HepG2 (cell line): ENCODE data around the gene CASKIN1. TPM values are rescaled to one million over a fixed set of nuclear protein-coding genes. Genes with fewer than 3 reads are reported as not detected.

Experiments
- MEIS1 ChIP-seq: sonication (generic); formaldehyde crosslinking; IDR thresholded peaks from 2 replicates; pipeline ENCODE4 v1.9.0; 2021; ENCODE audit warnings: mild to moderate bottlenecking, missing genetic modification reagents, moderate library complexity, borderline replicate concordance
- PAWR ChIP-seq: sonication (generic); formaldehyde crosslinking; IDR thresholded peaks from 2 replicates; pipeline ENCODE4 v1.4.0; 2020; ENCODE audit warnings: missing genetic modification reagents, mild to moderate bottlenecking, borderline replicate concordance
- RARG ChIP-seq: sonication (generic); formaldehyde crosslinking; IDR thresholded peaks from 2 replicates; pipeline ENCODE4 v1.4.0; 2020; ENCODE audit warnings: low read depth, mild to moderate bottlenecking, missing genetic modification reagents
- RXRA ChIP-seq: sonication (generic); formaldehyde crosslinking; IDR thresholded peaks from 2 replicates; pipeline ENCODE4 v1.5.1; 2020; ENCODE audit warnings: missing genetic modification reagents
- SALL2 ChIP-seq: sonication (generic); formaldehyde crosslinking; IDR thresholded peaks from 2 replicates; pipeline ENCODE4 v1.8.1; 2023; ENCODE audit warnings: mild to moderate bottlenecking, missing genetic modification reagents, inconsistent platforms
- STAT5B ChIP-seq: sonication (generic); formaldehyde crosslinking; IDR thresholded peaks from 2 replicates; pipeline ENCODE4 v1.4.0; 2020; ENCODE audit warnings: missing genetic modification reagents
- TGIF2 ChIP-seq: IDR thresholded peaks from 2 replicates; pipeline ENCODE4 v1.6.1; 2016; ENCODE audit warnings: control low read depth, missing compliant biosample characterization
- ZBTB42 ChIP-seq: sonication (generic); formaldehyde crosslinking; IDR thresholded peaks from 2 replicates; pipeline ENCODE4 v1.5.0; 2020; ENCODE audit warnings: mild to moderate bottlenecking, missing genetic modification reagents
- ZNF12 ChIP-seq: sonication (generic); formaldehyde crosslinking; IDR thresholded peaks from 2 replicates; pipeline ENCODE4 v1.5.0; 2020; ENCODE audit warnings: missing genetic modification reagents
- ZNF160 ChIP-seq: sonication (generic); formaldehyde crosslinking; IDR thresholded peaks from 2 replicates; pipeline ENCODE4 v1.8.0; 2022; ENCODE audit warnings: mild to moderate bottlenecking, inconsistent platforms, missing genetic modification reagents
- ZNF333 ChIP-seq: sonication (generic); formaldehyde crosslinking; IDR thresholded peaks from 2 replicates; pipeline ENCODE4 v1.4.0; 2020; ENCODE audit warnings: mild to moderate bottlenecking, missing genetic modification reagents, borderline replicate concordance
- ZNF720 ChIP-seq: sonication (generic); formaldehyde crosslinking; IDR thresholded peaks from 2 replicates; pipeline ENCODE4 v1.4.0; 2020; ENCODE audit warnings: missing genetic modification reagents
- ZNF761 ChIP-seq: sonication (generic); formaldehyde crosslinking; conservative IDR thresholded peaks from 2 replicates; pipeline ENCODE4 v1.4.0; 2020; ENCODE audit warnings: mild to moderate bottlenecking, missing genetic modification reagents
- ZNF772 ChIP-seq: sonication (generic); formaldehyde crosslinking; IDR thresholded peaks from 2 replicates; pipeline ENCODE4 v1.5.0; 2020; ENCODE audit warnings: mild to moderate bottlenecking, missing genetic modification reagents
- ZNF790 ChIP-seq: sonication (generic); formaldehyde crosslinking; IDR thresholded peaks from 2 replicates; pipeline ENCODE4 v1.8.0; 2022; ENCODE audit warnings: missing genetic modification reagents, mild to moderate bottlenecking, borderline replicate concordance
- ZNF839 ChIP-seq: sonication (generic); formaldehyde crosslinking; IDR thresholded peaks from 2 replicates; pipeline ENCODE4 v1.4.0; 2020; ENCODE audit warnings: missing genetic modification reagents, mild to moderate bottlenecking, borderline replicate concordance
- ZSCAN9 ChIP-seq: IDR thresholded peaks from 2 replicates; pipeline ENCODE4 v1.6.1; 2016; ENCODE audit warnings: borderline replicate concordance
- polyA plus RNA-seq, 8 experiments: library from polyadenylated mRNA; depleted of rRNA in 3 of 8; stranded (reverse) in 7 of 8; unstranded in 1 of 8; fragments of >200 nt; fragmentation: Illumina TruSeq in 4 of 8; extraction: Trizol in 4 of 8; gene quantifications; 2 replicates each; pipeline versions ENCODE4 v1.2.1 to v1.2.3, GENCODE V29; 2011 to 2016; ENCODE audit warnings: low read depth in 4 of 8, missing spikeins in 1 of 8, mixed read lengths in 1 of 8; ENCODE audit not compliant: insufficient read depth in 1 of 8
- total RNA-seq, 5 experiments: library from RNA; depleted of rRNA; stranded (reverse); fragments of >200 nt; fragmentation: Illumina TruSeq; extraction: Trizol; gene quantifications; 2 replicates each; pipeline ENCODE4 v1.2.3, GENCODE V29; 2016; ENCODE audit warnings: low read depth in 1 of 5
- TF ChIP-seq, protein P1 (sequence below): IDR thresholded peaks from 2 replicates; pipeline ENCODE4 v1.6.1; 2012; ENCODE audit warnings: inconsistent platforms
- TF ChIP-seq, protein P2 (sequence below): sonication (generic); formaldehyde crosslinking; IDR thresholded peaks from 2 replicates; pipeline ENCODE4 v1.5.0; 2020; ENCODE audit warnings: missing genetic modification reagents
- TF ChIP-seq, protein P3 (sequence below): IDR thresholded peaks from 2 replicates; pipeline ENCODE4 v1.6.1; 2016; ENCODE audit warnings: missing compliant biosample characterization, missing genetic modification reagents, borderline replicate concordance
- TF ChIP-seq, protein P4 (sequence below): sonication (generic); formaldehyde crosslinking; IDR thresholded peaks from 2 replicates; pipeline ENCODE4 v1.4.0; 2020; ENCODE audit warnings: missing genetic modification reagents
- TF ChIP-seq, protein P5 (sequence below): sonication (generic); formaldehyde crosslinking; IDR thresholded peaks from 2 replicates; pipeline ENCODE4 v1.8.0; 2022; ENCODE audit warnings: mild to moderate bottlenecking, missing genetic modification reagents, moderate library complexity
- TF ChIP-seq, protein P6 (sequence below), 2 experiments: sonication (generic) in 1 of 2; formaldehyde crosslinking in 1 of 2; IDR thresholded peaks; 2 replicates each; pipeline versions ENCODE4 v1.4.0 to v1.6.1; 2018 to 2020; ENCODE audit warnings: missing genetic modification reagents in 2 of 2, borderline replicate concordance in 1 of 2, low read depth in 1 of 2, mild to moderate bottlenecking in 1 of 2, missing biosample characterization in 1 of 2

Gene CASKIN1
- total and polyA plus RNA-seq, 2 of the 13 experiments (the other 11 are each of a cell fraction or from before 2014, with no cell fraction given) = 1.2 to 2.2 TPM

DNA sequence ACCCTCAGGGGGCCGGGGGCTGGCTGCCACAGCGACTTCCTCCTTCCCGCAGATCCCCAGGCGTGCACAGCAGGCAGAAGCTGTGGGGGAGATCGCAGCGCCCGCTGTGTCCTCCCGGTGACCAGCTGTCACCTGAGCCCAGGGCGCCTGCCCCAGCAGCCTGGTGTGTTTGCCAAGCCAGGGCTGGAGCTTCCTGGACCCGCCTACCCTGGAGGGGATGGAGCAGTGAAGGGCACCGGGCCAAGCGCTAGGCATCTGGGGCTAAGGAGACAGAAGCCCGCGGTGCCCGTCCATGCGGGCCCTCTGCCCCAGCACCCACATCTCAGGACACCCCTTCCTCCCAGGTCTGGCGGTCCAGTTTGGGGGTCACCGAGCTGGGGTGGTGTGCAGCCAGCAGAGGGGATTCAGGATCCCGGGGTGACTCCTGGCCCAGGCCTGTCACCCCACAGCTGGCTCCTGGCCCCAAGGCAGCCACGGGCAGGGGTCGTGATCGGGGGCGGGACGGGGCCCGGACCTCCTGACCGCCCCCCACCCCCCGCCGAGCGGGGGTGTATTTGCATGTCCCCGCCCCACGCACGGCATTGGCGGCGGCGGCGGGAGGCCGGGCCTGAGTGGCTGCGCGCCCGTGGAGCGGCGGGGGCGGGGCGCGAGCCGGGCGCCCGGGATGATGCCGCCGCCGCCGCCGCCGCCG lies 48.3 kb downstream of the CASKIN1 start, which contains the start of gene RAB26 (continued):
- TF ChIP-seq ZNF839 = peak; percentile 79; the same call in 1 of the 2 replicates
- TF ChIP-seq, protein P1, sequence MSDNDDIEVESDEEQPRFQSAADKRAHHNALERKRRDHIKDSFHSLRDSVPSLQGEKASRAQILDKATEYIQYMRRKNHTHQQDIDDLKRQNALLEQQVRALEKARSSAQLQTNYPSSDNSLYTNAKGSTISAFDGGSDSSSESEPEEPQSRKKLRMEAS = peak; percentile 40; the same call in 1 of the 2 replicates
- TF ChIP-seq, protein P2, sequence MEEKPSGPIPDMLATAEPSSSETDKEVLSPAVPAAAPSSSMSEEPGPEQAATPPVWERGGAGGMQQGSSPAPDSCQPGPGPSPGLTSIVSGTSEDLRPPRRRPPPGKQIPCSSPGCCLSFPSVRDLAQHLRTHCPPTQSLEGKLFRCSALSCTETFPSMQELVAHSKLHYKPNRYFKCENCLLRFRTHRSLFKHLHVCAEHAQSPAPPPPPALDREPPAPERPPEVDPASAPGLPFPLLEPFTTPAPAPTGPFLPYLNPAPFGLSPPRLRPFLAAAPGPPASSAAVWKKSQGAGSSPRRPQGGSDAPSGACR = no peak
- no peak for TF ChIP-seq ZNF761 (CRISPR knock-in tag)
- TF ChIP-seq ZNF12 (CRISPR knock-in tag) = no peak
- peak; percentile 83 for TF ChIP-seq RXRA
- TF ChIP-seq ZNF720 (CRISPR knock-in tag) = no peak
- peak; percentile 74; the same call in 1 of the 2 replicates for TF ChIP-seq ZNF333 (CRISPR knock-in tag)
- peak; percentile 22; the same call in 1 of the 2 replicates for TF ChIP-seq SALL2 (CRISPR knock-in tag)
- TF ChIP-seq MEIS1 = no peak
- TF ChIP-seq ZNF160 (CRISPR knock-in tag) = no peak
- TF ChIP-seq, protein P3, sequence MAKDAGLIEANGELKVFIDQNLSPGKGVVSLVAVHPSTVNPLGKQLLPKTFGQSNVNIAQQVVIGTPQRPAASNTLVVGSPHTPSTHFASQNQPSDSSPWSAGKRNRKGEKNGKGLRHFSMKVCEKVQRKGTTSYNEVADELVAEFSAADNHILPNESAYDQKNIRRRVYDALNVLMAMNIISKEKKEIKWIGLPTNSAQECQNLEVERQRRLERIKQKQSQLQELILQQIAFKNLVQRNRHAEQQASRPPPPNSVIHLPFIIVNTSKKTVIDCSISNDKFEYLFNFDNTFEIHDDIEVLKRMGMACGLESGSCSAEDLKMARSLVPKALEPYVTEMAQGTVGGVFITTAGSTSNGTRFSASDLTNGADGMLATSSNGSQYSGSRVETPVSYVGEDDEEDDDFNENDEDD (CRISPR knock-in tag) = peak; percentile 22; the same call in 1 of the 2 replicates
- no peak for TF ChIP-seq PAWR (CRISPR knock-in tag)
- TF ChIP-seq, protein P4, sequence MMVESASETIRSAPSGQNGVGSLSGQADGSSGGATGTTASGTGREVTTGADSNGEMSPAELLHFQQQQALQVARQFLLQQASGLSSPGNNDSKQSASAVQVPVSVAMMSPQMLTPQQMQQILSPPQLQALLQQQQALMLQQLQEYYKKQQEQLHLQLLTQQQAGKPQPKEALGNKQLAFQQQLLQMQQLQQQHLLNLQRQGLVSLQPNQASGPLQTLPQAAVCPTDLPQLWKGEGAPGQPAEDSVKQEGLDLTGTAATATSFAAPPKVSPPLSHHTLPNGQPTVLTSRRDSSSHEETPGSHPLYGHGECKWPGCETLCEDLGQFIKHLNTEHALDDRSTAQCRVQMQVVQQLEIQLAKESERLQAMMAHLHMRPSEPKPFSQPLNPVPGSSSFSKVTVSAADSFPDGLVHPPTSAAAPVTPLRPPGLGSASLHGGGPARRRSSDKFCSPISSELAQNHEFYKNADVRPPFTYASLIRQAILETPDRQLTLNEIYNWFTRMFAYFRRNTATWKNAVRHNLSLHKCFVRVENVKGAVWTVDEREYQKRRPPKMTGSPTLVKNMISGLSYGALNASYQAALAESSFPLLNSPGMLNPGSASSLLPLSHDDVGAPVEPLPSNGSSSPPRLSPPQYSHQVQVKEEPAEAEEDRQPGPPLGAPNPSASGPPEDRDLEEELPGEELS (CRISPR knock-in tag) = no peak
- TF ChIP-seq, protein P5, sequence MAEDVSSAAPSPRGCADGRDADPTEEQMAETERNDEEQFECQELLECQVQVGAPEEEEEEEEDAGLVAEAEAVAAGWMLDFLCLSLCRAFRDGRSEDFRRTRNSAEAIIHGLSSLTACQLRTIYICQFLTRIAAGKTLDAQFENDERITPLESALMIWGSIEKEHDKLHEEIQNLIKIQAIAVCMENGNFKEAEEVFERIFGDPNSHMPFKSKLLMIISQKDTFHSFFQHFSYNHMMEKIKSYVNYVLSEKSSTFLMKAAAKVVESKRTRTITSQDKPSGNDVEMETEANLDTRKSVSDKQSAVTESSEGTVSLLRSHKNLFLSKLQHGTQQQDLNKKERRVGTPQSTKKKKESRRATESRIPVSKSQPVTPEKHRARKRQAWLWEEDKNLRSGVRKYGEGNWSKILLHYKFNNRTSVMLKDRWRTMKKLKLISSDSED (CRISPR knock-in tag) = no peak
- no peak for TF ChIP-seq ZNF790 (CRISPR knock-in tag)
- TF ChIP-seq RARG = no peak
- peak; percentile 55; the same call in 1 of the 2 replicates for TF ChIP-seq TGIF2 (CRISPR knock-in tag)
- no peak for TF ChIP-seq ZSCAN9
- no peak for TF ChIP-seq ZBTB42
- TF ChIP-seq, protein P6, sequence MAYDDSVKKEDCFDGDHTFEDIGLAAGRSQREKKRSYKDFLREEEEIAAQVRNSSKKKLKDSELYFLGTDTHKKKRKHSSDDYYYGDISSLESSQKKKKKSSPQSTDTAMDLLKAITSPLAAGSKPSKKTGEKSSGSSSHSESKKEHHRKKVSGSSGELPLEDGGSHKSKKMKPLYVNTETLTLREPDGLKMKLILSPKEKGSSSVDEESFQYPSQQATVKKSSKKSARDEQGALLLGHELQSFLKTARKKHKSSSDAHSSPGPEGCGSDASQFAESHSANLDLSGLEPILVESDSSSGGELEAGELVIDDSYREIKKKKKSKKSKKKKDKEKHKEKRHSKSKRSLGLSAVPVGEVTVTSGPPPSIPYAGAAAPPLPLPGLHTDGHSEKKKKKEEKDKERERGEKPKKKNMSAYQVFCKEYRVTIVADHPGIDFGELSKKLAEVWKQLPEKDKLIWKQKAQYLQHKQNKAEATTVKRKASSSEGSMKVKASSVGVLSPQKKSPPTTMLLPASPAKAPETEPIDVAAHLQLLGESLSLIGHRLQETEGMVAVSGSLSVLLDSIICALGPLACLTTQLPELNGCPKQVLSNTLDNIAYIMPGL (CRISPR knock-in tag; IDR thresholded peaks at IDR 0.05; ENCODE audit: borderline replicate concordance in 1 of 2, low read depth in 1 of 2) = peak in 1 of 2 experiments; percentile 39; a peak in 1 of 4 replicates
- TF ChIP-seq STAT5B (CRISPR knock-in tag) = no peak
- TF ChIP-seq ZNF772 (CRISPR knock-in tag) = no peak
